Vagina (tissue), 2 donors: ENCODE measurements around the gene KLF4. TPM values are rescaled to one million over a fixed set of nuclear protein-coding genes. Genes with fewer than 3 reads are reported as not detected.

Experiments used
- DNase-seq, 2 donors: peaks; one replicate each; pipeline ENCODE4 v3.0.0-alpha.2; 2017; ENCODE audit errors: extremely low spot score in 2 of 2
- H3K27ac ChIP-seq: fragments of 200-600 bp; sonication (generic); one replicate; pipeline ENCODE4 v1.5.1; 2019
- H3K27me3 ChIP-seq: fragments of 200-600 bp; sonication (generic); one replicate; pipeline ENCODE4 v1.5.1; 2019
- H3K36me3 ChIP-seq, 2 donors: fragments of 200-600 bp; sonication (generic); one replicate each; pipeline ENCODE4 v1.5.1; 2017 to 2019
- H3K4me1 ChIP-seq: fragments of 200-600 bp; sonication (generic); one replicate; pipeline ENCODE4 v1.5.1; 2019
- H3K4me3 ChIP-seq, 2 donors: fragments of 200-600 bp; sonication (generic); 1 replicate in 1 of 2; 2 replicates in 1 of 2; pipeline ENCODE4 v1.5.1; 2016 to 2019
- H3K9me3 ChIP-seq: fragments of 200-600 bp; sonication (generic); one replicate; pipeline ENCODE4 v1.5.1; 2019
- POLR2A ChIP-seq, 2 donors: fragments of 450-650 bp; IDR thresholded peaks; one replicate each; pipeline ENCODE4 v1.6.1; 2017; ENCODE audit warnings: antibody characterized with exemption in 2 of 2, mild to moderate bottlenecking in 2 of 2, moderate library complexity in 2 of 2
- POLR2AphosphoS5 ChIP-seq, 2 donors: sonication (generic); formaldehyde crosslinking; IDR thresholded peaks; one replicate each; pipeline ENCODE4 v1.9.0; 2017; ENCODE audit warnings: antibody characterized with exemption in 2 of 2, mild to moderate bottlenecking in 2 of 2, low read depth in 1 of 2; ENCODE audit not compliant: insufficient read depth in 1 of 2
- intact Hi-C: fragments of 100-400 bp; cut with DNase I; formaldehyde crosslinking; loops from one replicate; pipeline ENCODE4 v1.15.1; 2023
- small RNA-seq: library from RNA; depleted of rRNA; stranded (forward); fragments of <200 nt; gene quantifications from one replicate; pipeline ENCODE3, GENCODE V24; 2016
- total RNA-seq: library from RNA; depleted of rRNA; stranded (reverse); fragments of >200 nt; gene quantifications from one replicate; pipeline ENCODE4 v1.2.3, GENCODE V29; 2016
- TF ChIP-seq, protein P1 (sequence below), 3 experiments: fragments of 450-650 bp in 2 of 3; fragments of 200-600 bp in 1 of 3; sonication (generic) in 1 of 3; IDR thresholded peaks; one replicate each; pipeline ENCODE4 v1.5.1; 2017 to 2019; ENCODE audit warnings: antibody characterized with exemption in 3 of 3, mild to moderate bottlenecking in 2 of 3, moderate library complexity in 2 of 3

KLF4 gene
- total RNA-seq, 1 donor from 2014 or later, result 144 TPM

DNA sequence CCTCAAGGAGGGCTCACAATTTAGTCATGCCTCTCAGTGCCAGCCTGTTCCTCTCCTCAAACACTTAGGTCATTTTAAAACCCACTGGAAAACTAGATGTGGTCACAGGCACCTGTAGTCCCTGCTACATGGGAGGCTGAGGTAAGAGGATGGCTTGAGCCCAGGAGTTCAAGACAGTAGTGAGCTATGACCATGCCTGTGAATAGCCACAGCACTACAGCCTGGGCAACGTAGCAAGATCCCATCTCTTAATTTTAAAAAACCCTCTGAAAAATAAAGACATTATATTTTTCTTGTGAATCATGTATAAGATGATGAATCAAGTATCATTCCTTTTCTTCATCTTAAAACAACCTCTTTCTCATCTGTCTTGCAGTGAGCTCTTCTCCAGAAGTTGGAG lies 45.8 kb downstream of the KLF4 start:
- Histone ChIP-seq H3K4me3 (no peak overlapping the region), H3K4me1 (no peaks in the 10 kb centered on the region), H3K27ac (no peak overlapping the region), H3K36me3 (no peaks in the 10 kb centered on the region), H3K9me3 (no peaks in the 10 kb centered on the region), H3K27me3 (no peaks in the 10 kb centered on the region)
- DNase-seq, result no peak
- TF ChIP-seq POLR2A (IDR thresholded peaks at IDR 0.05), result no peak
- TF ChIP-seq, protein P1, sequence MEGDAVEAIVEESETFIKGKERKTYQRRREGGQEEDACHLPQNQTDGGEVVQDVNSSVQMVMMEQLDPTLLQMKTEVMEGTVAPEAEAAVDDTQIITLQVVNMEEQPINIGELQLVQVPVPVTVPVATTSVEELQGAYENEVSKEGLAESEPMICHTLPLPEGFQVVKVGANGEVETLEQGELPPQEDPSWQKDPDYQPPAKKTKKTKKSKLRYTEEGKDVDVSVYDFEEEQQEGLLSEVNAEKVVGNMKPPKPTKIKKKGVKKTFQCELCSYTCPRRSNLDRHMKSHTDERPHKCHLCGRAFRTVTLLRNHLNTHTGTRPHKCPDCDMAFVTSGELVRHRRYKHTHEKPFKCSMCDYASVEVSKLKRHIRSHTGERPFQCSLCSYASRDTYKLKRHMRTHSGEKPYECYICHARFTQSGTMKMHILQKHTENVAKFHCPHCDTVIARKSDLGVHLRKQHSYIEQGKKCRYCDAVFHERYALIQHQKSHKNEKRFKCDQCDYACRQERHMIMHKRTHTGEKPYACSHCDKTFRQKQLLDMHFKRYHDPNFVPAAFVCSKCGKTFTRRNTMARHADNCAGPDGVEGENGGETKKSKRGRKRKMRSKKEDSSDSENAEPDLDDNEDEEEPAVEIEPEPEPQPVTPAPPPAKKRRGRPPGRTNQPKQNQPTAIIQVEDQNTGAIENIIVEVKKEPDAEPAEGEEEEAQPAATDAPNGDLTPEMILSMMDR (IDR thresholded peaks at IDR 0.05), result no peak
- TF ChIP-seq POLR2AphosphoS5 (IDR thresholded peaks at IDR 0.05; ENCODE audit: insufficient read depth in 1 of 2, low read depth in 1 of 2), result no peak
- intact Hi-C loops, result no loop called here

DNA sequence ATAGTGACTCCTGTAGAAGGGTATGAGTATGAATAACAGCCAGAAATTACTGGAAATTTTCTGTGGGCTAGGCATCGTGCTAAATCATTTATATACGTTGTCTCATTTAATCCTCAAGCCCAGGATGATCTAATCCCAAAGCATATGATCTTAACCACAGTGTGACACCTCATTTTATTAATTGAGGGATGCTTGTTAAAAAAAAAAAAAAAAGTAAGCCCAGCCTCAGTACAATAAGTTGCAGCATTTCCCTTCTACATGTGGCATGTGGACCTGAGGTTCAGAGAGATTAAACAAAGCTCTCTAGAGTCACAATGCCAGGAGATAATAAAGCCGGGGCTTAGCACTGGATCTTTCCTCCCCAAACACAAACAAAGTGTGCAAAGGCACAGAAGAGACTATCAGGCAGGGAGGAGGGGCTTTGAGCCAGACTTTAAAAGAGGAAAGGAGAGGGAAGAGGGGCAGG lies 49.5 kb downstream of the KLF4 start:
- TF ChIP-seq, protein P1 (IDR thresholded peaks at IDR 0.05), result no peak
- TF ChIP-seq POLR2AphosphoS5 (IDR thresholded peaks at IDR 0.05; ENCODE audit: insufficient read depth in 1 of 2, low read depth in 1 of 2) (no peak), POLR2A (IDR thresholded peaks at IDR 0.05) (no peak)
- H3K4me3 ChIP-seq, result no peak overlapping the region
- H3K36me3 ChIP-seq, result no peaks in the 10 kb centered on the region
- H3K4me1 ChIP-seq, result no peaks in the 10 kb centered on the region
- intact Hi-C loops, result no loop called here
- DNase-seq, result no peak
- H3K27ac ChIP-seq, result no peak overlapping the region
- no peaks in the 10 kb centered on the region for H3K9me3 ChIP-seq
- H3K27me3 ChIP-seq, result no peaks in the 10 kb centered on the region

DNA sequence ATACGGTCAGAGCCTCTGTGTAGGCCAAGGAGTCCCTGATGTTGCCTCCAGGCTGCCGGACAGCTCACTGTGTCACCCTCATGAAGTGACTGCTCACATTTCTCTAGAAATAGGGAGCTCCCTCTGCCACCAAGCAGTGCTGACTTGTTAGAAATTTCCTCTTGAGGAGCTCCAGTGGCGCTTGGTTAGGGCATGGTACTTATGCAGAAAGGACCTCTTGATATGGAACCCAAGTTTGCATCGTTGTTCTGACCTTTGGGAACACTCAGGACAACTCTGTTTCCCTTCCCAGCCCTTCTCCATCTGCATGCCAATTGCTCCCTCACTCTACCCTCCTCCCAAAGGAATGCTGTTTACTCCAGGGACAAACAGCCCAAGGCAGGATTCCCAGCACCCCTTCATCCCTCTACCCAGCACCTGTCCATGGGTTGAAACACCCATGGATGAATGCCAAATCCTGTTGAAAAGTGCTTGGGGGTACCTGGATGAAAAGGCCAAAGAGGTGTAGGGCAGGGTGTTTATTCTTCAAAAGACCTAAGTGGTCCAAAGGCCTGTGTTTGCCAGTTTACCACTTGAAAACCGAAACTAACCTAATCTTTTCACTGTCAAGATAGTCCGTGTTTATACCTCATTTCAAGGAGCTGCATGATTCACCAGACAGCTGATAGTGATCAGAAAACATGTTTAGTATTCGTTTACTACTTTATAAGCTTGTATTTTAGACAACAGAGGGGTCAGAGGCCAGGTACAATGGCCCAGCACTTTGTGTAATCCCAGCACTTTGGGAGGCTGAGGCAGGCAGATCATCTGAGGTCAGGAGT lies 51.1 kb downstream of the KLF4 start:
- Histone ChIP-seq H3K9me3 (no peaks in the 10 kb centered on the region), H3K4me3 (no peak overlapping the region), H3K4me1 (no peaks in the 10 kb centered on the region), H3K27ac (no peak overlapping the region), H3K36me3 (no peaks in the 10 kb centered on the region), H3K27me3 (no peaks in the 10 kb centered on the region)
- DNase-seq, result no peak
- intact Hi-C loops, result no loop called here
- no peak for TF ChIP-seq POLR2AphosphoS5 (IDR thresholded peaks at IDR 0.05; ENCODE audit: insufficient read depth in 1 of 2, low read depth in 1 of 2)

DNA sequence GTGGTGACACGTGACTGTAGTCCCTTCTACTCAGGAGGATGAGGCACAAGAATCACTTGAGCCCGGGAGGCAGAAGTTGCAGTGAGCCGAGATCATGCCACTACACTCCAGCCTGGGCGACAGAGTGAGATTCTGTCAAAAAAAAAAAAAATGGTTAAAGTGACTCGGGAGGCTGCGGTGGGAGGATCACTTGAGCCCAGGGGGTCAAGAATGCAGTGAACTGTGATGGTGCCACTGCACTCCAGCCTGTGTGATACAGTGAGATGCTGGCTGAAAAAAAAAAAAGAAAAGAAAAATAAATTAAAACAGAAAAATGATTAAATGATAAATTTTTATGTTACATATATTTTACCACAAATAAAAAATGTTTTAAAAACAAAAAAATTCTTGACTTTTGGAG lies 51.9 kb downstream of the KLF4 start:
- no peak for TF ChIP-seq POLR2A (IDR thresholded peaks at IDR 0.05)
- TF ChIP-seq, protein P1 (IDR thresholded peaks at IDR 0.05), result no peak
- no peak for TF ChIP-seq POLR2AphosphoS5 (IDR thresholded peaks at IDR 0.05; ENCODE audit: insufficient read depth in 1 of 2, low read depth in 1 of 2)

DNA sequence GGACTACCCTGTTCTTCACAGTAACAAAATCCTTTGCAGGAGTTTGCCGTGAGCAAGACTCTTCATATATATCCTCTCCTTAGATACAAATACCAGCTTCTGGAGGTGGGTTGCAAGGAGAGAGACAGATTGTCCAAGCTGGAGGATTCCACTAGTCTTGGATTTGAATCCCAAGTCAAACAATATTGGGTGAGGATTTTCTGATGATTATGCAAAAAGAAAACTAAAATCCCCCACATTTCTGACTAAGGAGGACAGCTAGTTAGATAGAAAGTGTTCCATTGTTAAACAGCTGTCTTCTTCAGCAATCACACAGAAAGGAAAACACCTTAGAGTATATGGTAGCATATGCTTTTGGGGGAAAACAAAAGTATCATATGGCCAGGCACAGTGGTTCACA lies 54.2 kb downstream of the KLF4 start:
- intact Hi-C loops, result no loop called here
- no peak overlapping the region for H3K4me3 ChIP-seq
- no peak overlapping the region for H3K27ac ChIP-seq
- H3K27me3 ChIP-seq, result no peaks in the 10 kb centered on the region
- no peaks in the 10 kb centered on the region for H3K9me3 ChIP-seq
- no peak for DNase-seq
- no peaks in the 10 kb centered on the region for H3K4me1 ChIP-seq
- TF ChIP-seq, protein P1 (IDR thresholded peaks at IDR 0.05), result no peak
- no peak for TF ChIP-seq POLR2AphosphoS5 (IDR thresholded peaks at IDR 0.05; ENCODE audit: insufficient read depth in 1 of 2, low read depth in 1 of 2)
- TF ChIP-seq POLR2A (IDR thresholded peaks at IDR 0.05), result no peak
- no peaks in the 10 kb centered on the region for H3K36me3 ChIP-seq

More for the DNA sequence above, 51.9 kb downstream of the KLF4 start:
- no peaks in the 10 kb centered on the region for H3K36me3 ChIP-seq
- intact Hi-C loops, result no loop called here
- no peak for DNase-seq
- H3K27me3 ChIP-seq, result no peaks in the 10 kb centered on the region
- H3K4me1 ChIP-seq, result no peaks in the 10 kb centered on the region
- no peaks in the 10 kb centered on the region for H3K9me3 ChIP-seq
- no peak overlapping the region for H3K27ac ChIP-seq
- no peak overlapping the region for H3K4me3 ChIP-seq

Small RNAs within 50 kb of the gene (small RNA-seq; reads per million reads assigned to genes)
- gene HMGN2P32, result not detected
- gene RNU6-492P, result not detected

Other genes with a start within 250 kb of the KLF4 start
- 61.1 TPM for gene RAD23B, start 206.5 kb downstream of the KLF4 start, total RNA-seq